ENCODE measurements around the gene ZBTB40.

DNA sequence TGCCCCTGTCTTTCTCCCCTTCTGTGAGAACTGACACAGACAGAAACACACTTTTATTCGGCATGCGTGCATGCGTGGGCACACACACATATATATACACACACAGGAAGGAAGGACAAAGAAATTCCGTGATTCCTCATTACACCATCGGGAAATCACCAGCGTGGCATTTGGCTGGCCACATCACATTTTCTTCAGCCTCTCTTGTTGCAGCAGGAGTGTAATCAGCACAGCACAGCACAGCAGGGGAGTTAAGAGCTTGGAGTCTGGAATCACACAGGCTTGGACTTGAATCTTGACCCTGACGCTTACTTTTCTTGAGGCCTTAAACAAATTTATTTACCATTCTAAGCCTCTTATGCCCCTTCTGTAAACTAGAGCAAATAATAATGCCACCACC is 66.3 kb downstream of the ZBTB40 start:
- TF ChIP-seq, protein P1, sequence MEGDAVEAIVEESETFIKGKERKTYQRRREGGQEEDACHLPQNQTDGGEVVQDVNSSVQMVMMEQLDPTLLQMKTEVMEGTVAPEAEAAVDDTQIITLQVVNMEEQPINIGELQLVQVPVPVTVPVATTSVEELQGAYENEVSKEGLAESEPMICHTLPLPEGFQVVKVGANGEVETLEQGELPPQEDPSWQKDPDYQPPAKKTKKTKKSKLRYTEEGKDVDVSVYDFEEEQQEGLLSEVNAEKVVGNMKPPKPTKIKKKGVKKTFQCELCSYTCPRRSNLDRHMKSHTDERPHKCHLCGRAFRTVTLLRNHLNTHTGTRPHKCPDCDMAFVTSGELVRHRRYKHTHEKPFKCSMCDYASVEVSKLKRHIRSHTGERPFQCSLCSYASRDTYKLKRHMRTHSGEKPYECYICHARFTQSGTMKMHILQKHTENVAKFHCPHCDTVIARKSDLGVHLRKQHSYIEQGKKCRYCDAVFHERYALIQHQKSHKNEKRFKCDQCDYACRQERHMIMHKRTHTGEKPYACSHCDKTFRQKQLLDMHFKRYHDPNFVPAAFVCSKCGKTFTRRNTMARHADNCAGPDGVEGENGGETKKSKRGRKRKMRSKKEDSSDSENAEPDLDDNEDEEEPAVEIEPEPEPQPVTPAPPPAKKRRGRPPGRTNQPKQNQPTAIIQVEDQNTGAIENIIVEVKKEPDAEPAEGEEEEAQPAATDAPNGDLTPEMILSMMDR (IDR thresholded peaks at IDR 0.05): no peak
- TF ChIP-seq POLR2A (IDR thresholded peaks at IDR 0.05; ENCODE audit: low read depth) (no peak), EP300 (IDR thresholded peaks at IDR 0.05) (no peak)

Measured in esophagus muscularis mucosa (tissue), 4 donors.